Lower leg skin (tissue), 4 donors: ENCODE results near the gene FBXL13. TPM values are rescaled to one million over a fixed set of nuclear protein-coding genes. Genes with fewer than 3 reads are reported as not detected.

Experiments used
- DNase-seq, 2 donors: peaks; one replicate each; pipeline ENCODE4 v3.0.0-alpha.2; 2019; ENCODE audit warnings: low spot score in 2 of 2
- H3K4me3 ChIP-seq: fragments of 200-600 bp; sonication (generic); 2 replicates; pipeline ENCODE4 v1.5.1; 2017; ENCODE audit warnings: mild to moderate bottlenecking, low read depth; ENCODE audit not compliant: poor library complexity, severe bottlenecking
- CTCF ChIP-seq, 3 donors: fragments of 450-650 bp; IDR thresholded peaks; one replicate each; pipeline ENCODE4 v1.5.1; 2016; ENCODE audit warnings: antibody characterized with exemption in 3 of 3, mild to moderate bottlenecking in 3 of 3, moderate library complexity in 2 of 3
- POLR2A ChIP-seq, 2 donors: fragments of 450-650 bp; IDR thresholded peaks; one replicate each; pipeline ENCODE4 v1.6.1; 2016 to 2017; ENCODE audit warnings: antibody characterized with exemption in 2 of 2, mild to moderate bottlenecking in 1 of 2, moderate library complexity in 1 of 2
- WGBS, 2 donors: methylation state at CpG; one replicate each; pipeline ENCODE4 v1.1.5; 2018; 5-methylcytosine and 5-hydroxymethylcytosine counted together
- intact Hi-C: fragments of 100-400 bp; cut with DNase I; formaldehyde crosslinking; loops from one replicate; pipeline ENCODE4 v1.15.0; 2023; ENCODE audit warnings: low total_unique reads
- total RNA-seq, 4 donors: library from RNA; depleted of rRNA; stranded (reverse); fragments of >200 nt; gene quantifications; one replicate each; pipeline ENCODE4 v1.1.0, GENCODE V29; 2016

FBXL13 gene
- total RNA-seq, 4 donors from 2014 or later: 0.78 to 1.5 (median 1.1) TPM; not detected in 1

DNA sequence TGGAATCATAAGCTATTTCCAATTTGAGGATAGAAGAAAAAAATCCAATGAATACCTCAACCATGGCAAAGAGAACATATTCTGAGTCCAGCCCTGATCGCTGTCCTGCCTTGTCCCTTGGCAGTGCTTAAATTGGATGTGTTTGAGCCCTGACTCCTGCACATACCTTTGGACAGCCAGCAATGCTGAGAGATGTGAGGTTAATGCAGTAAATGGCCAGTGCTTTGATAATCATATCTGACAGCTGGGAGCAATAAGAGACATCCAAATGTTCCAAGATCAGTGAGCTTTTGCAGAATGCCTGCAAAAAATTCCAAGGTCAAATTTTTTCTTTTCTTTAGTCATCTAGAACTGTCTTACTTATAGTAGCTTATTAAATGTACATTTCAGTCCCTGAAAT lies 241.9 kb downstream of the FBXL13 start:
- intact Hi-C loops: no loop called here
- 66 to 67% methylated on average over 1 of the region's 1 CpG for WGBS, 2 donors
- TF ChIP-seq CTCF (IDR thresholded peaks at IDR 0.05): no peak
- TF ChIP-seq POLR2A (IDR thresholded peaks at IDR 0.05): no peak
- DNase-seq: no peak
- H3K4me3 ChIP-seq: no peak overlapping the region

GRCh38 chr7:102830197-102830596 lies 244.4 kb downstream of the FBXL13 start:
- DNase-seq: no peak
- no peak for TF ChIP-seq POLR2A (IDR thresholded peaks at IDR 0.05)
- no peak for TF ChIP-seq CTCF (IDR thresholded peaks at IDR 0.05)

DNA sequence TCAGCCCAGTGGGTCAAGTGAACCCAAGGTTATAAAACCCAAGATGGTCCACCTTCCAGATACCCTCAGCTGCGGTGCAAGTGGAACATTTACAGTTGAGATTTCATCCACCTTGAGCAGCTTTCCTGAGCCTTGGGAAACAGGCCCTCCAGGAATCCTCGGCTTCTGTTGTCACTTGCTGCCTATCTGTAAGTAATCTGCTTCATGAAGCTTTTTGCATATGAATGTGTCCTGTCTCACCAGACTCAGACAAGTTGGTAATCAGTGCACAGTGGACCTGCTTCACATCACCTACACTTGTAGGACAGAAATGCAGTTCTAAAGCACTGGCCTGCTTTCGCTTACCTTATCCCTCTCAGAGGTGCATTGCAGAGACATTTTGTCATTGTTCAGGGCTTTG lies 245.5 kb downstream of the FBXL13 start:
- intact Hi-C loops: no loop called here
- no peak for DNase-seq
- 80 to 88% methylated on average over 3 of the region's 3 CpGs for WGBS, 2 donors
- H3K4me3 ChIP-seq: no peak overlapping the region
- TF ChIP-seq POLR2A (IDR thresholded peaks at IDR 0.05): no peak

More at GRCh38 chr7:102830197-102830596, 244.4 kb downstream of the FBXL13 start:
- intact Hi-C loops: no loop called here
- no peak overlapping the region for H3K4me3 ChIP-seq
- WGBS, 2 donors: 73 to 75% methylated on average over 2 of the region's 2 CpGs

DNA sequence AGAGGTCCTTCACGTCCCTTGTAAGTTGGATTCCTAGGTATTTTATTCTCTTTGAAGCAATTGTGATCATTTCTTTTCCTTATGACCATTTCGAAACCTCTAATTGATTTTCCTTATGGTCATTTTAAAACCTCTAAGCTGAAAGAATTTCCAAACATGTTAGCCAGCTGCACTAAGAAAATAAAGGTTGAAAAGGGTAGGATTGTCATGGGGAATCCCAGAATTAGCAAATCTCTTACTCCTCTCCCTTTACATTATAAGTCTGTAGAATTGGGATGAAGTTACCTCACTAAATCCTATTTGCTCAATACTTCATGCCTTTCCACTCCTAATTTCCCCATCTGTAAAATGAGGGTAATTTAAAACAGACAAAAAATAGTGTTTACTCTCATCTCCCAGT lies 246.3 kb downstream of the FBXL13 start:
- no peak overlapping the region for H3K4me3 ChIP-seq
- intact Hi-C loops: no loop called here
- no peak for DNase-seq
- TF ChIP-seq POLR2A (IDR thresholded peaks at IDR 0.05) (no peak), CTCF (IDR thresholded peaks at IDR 0.05) (no peak)
- WGBS, 2 donors: 93 to 94% methylated on average over 2 of the region's 2 CpGs

DNA sequence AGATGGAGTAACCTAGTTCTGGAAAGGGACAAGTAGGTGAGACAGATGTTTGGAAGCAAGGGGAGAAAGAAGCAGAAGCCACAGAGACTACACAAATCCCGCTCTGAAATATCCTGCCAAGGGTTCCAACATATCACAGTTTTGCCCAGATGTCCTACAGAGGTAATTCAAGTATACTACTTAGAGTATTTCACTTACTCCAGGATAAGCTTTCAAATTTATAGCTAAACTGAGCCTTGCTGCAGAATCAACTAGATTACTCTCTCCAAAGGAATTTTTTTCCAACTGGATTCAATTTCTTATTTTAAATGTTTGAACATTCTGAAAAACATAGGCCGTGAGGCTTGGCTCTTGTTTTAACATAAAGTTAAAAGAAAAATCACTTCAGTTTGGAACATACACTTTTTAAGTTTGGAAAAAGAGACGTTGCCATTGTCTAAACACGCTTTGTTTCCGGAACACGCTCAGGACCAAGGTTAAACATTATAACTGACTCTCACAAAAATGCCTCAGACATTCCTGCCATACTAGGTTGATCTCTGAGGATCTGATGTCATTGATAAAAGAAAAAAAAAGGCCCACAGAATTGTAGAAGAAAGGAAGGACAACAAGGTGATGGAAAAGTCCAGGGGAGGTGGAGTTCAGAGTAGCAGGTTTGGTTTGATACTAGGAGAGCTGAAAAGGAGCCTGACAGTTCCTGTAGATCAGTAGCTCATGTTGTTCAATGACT lies 251.0 kb downstream of the FBXL13 start:
- no peak overlapping the region for H3K4me3 ChIP-seq
- DNase-seq: no peak
- TF ChIP-seq CTCF (IDR thresholded peaks at IDR 0.05): no peak
- intact Hi-C loops: no loop called here
- WGBS, 2 donors: 74 to 81% methylated on average over 6 of the region's 6 CpGs

GRCh38 chr7:102821994-102822747 lies 252.4 kb downstream of the FBXL13 start:
- no peak for TF ChIP-seq POLR2A (IDR thresholded peaks at IDR 0.05)
- TF ChIP-seq CTCF (IDR thresholded peaks at IDR 0.05): no peak
- no peak overlapping the region for H3K4me3 ChIP-seq
- no peak for DNase-seq
- 95 to 96% methylated on average over 2 of the region's 2 CpGs for WGBS, 2 donors
- intact Hi-C loops: no loop called here
